ENCODE measurements around the gene FUT2.

Gene FUT2

DNA sequence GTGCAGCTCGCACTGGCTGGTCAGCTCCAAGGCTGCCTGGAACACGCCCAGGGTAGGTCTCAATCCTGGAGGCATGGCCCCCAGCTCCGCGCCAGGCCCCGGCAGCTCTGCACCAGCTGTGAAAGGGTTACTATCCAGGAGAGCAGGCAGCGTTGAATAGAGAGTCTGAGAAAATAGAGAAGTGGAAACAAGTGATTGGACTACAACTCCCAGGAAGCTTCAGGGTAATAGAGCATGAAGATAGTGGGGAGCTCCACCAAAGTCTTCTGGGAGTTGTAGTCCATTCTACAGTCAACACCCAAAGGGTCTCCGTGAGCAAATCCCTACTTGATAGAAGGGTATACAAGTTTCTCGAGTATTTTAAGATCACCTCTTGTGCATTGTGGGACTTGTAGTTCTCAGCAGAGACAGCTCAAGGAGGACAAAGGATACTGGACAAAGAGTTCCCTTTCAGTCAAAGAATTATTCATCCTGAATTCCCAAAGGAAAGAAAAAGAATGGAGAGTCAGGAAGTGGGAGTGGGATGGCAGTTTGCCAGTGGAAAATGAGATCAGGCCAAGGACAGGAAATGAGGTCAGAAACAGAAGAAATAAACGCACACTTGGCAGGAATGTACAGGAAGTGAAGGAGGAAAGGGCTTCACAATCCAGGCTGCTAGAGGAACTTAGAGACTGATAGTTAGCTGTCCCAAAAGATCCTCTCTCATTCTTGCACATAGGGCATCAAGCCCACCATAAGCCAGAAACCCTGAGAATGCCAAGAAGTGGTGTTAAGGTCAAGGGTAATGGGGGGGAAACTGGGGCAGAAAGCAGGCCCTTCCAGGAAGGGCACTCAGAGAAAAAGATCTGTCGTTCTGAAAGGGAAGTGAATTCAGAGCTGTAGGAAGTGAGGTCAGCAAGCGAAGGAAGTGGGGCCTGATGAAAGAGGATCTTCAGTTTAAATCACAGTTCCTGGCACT, 29.3 kb downstream of the FUT2 start:
- in situ Hi-C loops (cut with MboI; ENCODE audit: low pct_unique_long_range_greater_than_20kb, low sequenced_read_pairs, unreplicated experiment) = no loop called here
- TF ChIP-seq, protein P1, sequence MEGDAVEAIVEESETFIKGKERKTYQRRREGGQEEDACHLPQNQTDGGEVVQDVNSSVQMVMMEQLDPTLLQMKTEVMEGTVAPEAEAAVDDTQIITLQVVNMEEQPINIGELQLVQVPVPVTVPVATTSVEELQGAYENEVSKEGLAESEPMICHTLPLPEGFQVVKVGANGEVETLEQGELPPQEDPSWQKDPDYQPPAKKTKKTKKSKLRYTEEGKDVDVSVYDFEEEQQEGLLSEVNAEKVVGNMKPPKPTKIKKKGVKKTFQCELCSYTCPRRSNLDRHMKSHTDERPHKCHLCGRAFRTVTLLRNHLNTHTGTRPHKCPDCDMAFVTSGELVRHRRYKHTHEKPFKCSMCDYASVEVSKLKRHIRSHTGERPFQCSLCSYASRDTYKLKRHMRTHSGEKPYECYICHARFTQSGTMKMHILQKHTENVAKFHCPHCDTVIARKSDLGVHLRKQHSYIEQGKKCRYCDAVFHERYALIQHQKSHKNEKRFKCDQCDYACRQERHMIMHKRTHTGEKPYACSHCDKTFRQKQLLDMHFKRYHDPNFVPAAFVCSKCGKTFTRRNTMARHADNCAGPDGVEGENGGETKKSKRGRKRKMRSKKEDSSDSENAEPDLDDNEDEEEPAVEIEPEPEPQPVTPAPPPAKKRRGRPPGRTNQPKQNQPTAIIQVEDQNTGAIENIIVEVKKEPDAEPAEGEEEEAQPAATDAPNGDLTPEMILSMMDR (IDR thresholded peaks at IDR 0.05; ENCODE audit: extremely low read depth, insufficient read depth, missing control alignments) = no peak
- DNase-seq (ENCODE audit: low spot score) = peak; percentile 82

DNA sequence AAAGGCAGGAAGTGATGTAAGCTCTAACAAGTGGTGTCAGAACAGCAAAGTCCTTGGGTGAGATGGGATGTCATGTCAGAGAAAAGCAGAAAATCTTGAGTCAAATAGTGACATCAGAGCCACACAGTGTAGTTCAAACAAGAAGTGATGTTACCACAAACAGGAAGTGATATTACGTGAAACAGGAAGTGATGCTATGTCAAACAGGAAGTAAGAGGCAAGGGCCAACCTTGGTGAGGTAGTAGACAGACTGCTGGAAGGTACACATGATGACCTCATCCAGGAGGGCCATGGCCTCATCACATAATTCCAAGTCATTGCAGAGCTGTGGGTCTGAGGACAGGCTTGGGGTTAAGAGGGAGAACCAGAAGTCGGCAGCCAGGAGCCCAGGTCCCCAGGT, 30.8 kb downstream of the FUT2 start:
- TF ChIP-seq, protein P1 (IDR thresholded peaks at IDR 0.05; ENCODE audit: extremely low read depth, insufficient read depth, missing control alignments) = no peak
- in situ Hi-C loops (cut with MboI; ENCODE audit: low pct_unique_long_range_greater_than_20kb, low sequenced_read_pairs, unreplicated experiment) = no loop called here
- DNase-seq (ENCODE audit: low spot score) = no peak

DNA sequence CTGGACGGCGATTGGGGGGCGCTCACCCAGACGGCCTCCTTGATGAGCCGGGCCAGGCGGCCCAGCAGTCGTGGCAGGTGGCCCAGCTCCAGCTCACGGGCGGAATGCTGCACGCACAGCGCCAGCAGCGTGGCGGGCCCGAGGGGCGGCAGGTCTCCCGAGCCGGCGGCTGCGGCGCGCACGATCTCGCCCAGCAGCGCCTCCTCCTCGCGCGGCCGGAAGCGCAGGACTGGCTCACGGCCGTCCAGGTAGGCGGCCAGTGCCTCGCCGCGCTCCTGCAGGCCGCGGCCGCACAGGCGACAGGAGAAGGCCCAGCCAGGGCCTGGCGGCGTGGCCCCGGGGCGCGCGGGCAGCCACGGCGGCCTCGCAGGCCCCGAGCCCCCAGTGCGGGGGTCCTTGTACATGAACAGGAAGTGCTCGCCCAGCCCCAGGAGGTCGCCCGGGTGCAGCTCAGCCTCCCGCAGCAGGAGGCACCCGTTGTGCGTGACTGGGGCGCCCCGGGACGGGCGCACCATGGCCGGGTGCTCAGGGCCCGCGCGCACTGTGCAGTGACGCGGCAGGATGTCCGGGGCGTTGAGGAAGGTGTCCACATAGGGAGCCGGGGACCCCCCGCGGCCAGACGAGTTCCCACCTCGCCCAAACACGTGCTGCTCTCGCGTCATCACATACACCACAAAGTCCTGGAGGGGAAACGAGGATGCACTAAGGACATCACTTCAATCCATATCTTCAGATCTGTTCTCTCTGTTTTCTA, 33.3 kb downstream of the FUT2 start:
- TF ChIP-seq, protein P1 (IDR thresholded peaks at IDR 0.05; ENCODE audit: extremely low read depth, insufficient read depth, missing control alignments) = no peak
- DNase-seq (ENCODE audit: low spot score) = no peak
- in situ Hi-C loops (cut with MboI; ENCODE audit: low pct_unique_long_range_greater_than_20kb, low sequenced_read_pairs, unreplicated experiment) = no loop called here

DNA sequence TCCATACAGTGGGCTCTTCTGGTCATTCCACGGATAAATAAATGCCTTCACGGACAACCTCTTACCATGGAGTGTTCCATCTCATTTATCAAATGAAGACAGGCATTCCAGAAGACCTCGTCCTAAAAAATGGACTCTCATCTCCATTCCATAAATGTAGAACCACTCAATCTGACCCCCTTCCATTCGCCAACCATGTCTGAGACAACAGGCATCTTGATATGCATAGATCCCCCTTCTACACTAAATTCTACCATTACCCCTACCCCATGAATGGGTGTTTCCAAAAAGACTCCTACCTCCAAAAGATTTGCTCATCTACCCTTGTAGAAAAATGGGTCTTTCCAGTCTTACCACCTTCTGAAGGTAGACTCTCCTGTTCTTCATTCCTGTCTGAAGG, 35.7 kb downstream of the FUT2 start:
- TF ChIP-seq, protein P1 (IDR thresholded peaks at IDR 0.05; ENCODE audit: extremely low read depth, insufficient read depth, missing control alignments) = no peak
- in situ Hi-C loops (cut with MboI; ENCODE audit: low pct_unique_long_range_greater_than_20kb, low sequenced_read_pairs, unreplicated experiment) = no loop called here
- no peak for DNase-seq (ENCODE audit: low spot score)

DNA sequence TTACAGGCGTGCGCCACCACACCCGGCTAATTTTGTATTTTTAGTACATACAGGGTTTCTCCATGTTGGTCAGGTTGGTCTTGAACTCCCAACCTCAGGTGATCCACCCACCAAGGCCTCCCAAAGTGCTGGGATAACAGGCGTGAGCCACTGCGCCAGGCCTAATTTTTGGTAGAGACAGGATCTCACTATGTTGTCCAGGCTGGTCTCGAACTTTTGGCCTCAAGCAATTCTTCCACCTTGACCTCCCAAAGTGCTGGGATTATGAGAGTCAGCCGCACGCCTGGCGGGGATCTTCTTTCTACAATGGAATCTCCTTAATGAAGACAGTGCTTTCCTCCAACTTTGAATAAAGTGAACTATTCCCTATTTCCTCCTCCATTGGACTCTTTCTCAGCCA, 38.9 kb downstream of the FUT2 start:
- in situ Hi-C loops (cut with MboI; ENCODE audit: low pct_unique_long_range_greater_than_20kb, low sequenced_read_pairs, unreplicated experiment) = no loop called here
- TF ChIP-seq, protein P1 (IDR thresholded peaks at IDR 0.05; ENCODE audit: extremely low read depth, insufficient read depth, missing control alignments) = no peak
- no peak for DNase-seq (ENCODE audit: low spot score)

DNA sequence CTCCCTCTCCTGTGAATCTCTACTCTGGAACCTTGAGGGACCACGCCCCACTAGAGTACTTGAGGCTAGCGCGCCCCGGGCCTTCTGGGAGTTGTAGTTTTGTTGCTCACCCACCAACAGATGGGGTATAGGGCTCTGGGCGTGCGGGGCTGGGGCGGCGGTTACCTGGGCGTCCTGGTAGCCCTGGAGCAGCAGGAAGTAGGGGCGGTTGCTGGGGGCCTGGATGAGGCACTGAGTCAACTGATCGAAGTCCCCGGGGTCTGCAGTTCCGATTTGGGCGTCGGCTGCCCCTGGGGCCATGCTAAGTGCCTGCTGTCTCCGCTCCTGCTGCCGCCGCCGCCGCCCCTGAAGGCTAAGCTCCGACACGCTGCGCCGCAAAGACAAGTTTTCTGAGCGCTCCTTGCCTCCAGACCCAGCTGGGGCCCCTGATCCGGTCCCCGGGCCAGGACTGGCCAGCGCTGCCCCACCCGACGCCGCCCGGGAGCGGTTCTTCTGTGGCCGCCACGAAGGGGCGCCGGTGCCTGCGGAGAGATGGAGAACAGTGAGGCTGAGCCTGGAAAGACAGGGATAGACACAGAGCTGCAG, 39.4 kb downstream of the FUT2 start:
- DNase-seq (ENCODE audit: low spot score) = no peak
- TF ChIP-seq, protein P1 (IDR thresholded peaks at IDR 0.05; ENCODE audit: extremely low read depth, insufficient read depth, missing control alignments) = no peak
- in situ Hi-C loops (cut with MboI; ENCODE audit: low pct_unique_long_range_greater_than_20kb, low sequenced_read_pairs, unreplicated experiment) = no loop called here

All from GM13977 (cell line).